DOHH2 (cell line): ENCODE data around the gene FUT4.

Experiments used
- CTCF ChIP-seq: fragments of 200-600 bp; sonication (generic); IDR thresholded peaks from one replicate; pipeline ENCODE4 v1.5.1; 2014; ENCODE audit warnings: antibody characterized with exemption, mild to moderate bottlenecking, low read depth, low read length; ENCODE audit not compliant: poor library complexity, severe bottlenecking
- EZH2phosphoT487 ChIP-seq: fragments of 200-600 bp; sonication (generic); IDR thresholded peaks from 2 replicates; pipeline ENCODE4 v1.6.1; 2017; ENCODE audit warnings: borderline replicate concordance, mild to moderate bottlenecking, antibody characterized with exemption, low read length, moderate library complexity, mixed read lengths

DNA sequence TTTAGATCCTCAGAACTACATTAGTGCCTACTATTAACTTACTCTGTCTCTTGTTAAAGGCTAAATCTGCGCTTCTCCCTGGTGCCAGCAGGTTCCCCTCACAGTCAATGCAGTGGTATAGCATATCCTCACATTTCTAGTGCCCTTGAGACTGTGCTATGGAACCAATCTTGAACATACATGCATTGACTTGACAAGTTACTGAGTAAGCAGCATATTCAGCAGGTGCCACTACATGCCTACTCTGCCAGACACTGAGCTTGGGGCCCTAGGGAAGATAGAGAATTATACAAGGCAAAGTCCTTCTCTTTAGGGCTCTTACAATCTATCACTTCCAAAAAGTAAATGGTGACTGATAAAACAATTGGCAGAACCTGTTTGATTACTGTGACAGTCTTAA, 3.2 kb downstream of the FUT4 start:
- TF ChIP-seq CTCF (no peak), EZH2phosphoT487 (no peak)
